H4 (cell line): ENCODE data around the gene SLC25A26. TPM values are rescaled to one million over a fixed set of nuclear protein-coding genes. Genes with fewer than 3 reads are reported as not detected.
"Not testable (repeated sequence)": the region's sequence is repeated elsewhere in the genome, so short reads cannot be mapped to it uniquely, and the experiment has no call there.

ENCODE experiments used
- DNase-seq: peaks from one replicate; pipeline ENCODE4 v3.0.0-alpha.2; 2015; ENCODE audit warnings: low spot score
- total RNA-seq: library from RNA; depleted of rRNA; stranded (reverse); fragments of >200 nt; shearing (Covaris generic); gene quantifications from 2 replicates; pipeline ENCODE4 v1.2.3, GENCODE V29; 2014

The SLC25A26 gene
- total RNA-seq, 1 experiment from 2014 or later: 24.4 TPM

GRCh38 chr3:66269411-66269810 is 48.6 kb downstream of the SLC25A26 start:
- DNase-seq: no peak

DNA sequence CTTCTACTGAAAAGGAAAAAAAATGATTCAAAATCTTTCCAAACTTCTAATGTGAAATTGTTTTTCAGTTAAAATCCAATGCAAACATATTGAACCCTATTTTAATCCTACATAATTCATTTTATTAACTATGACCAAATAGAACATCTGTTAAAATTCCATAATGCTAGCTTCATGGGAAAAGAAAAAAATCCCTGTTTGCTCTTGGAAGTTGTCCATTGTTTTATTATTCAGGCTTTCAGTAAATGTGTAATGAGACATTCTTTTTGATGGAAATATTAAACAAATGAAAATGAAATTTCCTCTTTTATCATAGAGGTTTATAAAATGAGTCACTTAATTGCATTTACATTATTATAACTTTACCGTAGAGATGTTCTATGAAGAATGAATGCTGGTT is 49.5 kb downstream of the SLC25A26 start:
- DNase-seq: no peak

GRCh38 chr3:66270701-66271100 is 49.9 kb downstream of the SLC25A26 start:
- DNase-seq: no peak

DNA sequence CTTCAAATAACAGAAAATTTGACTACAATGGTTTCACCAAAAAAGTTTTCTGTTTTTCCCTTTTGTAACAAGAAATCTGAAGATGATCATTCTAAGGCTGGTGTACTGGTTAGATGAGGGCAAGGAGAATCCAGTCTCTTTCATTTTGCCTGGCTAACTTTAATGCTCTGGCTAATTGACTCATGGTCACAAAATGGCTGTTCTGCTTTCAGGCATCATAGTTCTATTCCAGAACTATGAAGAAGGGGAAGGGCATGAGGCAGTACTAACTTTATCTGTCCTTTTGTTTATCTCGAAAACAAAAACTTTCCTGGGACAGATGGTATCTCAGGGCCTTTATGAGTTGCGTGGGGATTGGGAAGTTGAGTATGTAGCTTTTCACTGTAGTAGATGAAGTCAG is 50.4 kb downstream of the SLC25A26 start:
- no peak for DNase-seq

DNA sequence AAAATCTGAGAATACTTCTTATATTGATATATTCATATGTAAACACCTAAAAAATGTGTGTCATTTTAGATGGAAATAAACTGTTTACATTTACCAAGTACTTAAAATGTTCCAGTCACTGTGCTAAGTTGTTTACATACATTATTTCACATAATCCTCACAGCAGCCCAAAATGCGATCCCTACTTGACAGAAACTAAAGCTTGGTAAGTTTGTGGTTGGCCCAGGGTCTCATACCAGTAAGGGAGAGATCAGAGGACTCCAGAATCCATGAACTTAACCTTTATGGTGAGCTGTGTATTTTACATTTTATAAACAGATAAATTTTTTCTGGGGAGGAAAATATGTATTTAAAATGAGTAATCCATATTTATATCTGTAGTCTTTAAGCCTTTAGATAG is 51.2 kb downstream of the SLC25A26 start:
- no peak for DNase-seq

DNA sequence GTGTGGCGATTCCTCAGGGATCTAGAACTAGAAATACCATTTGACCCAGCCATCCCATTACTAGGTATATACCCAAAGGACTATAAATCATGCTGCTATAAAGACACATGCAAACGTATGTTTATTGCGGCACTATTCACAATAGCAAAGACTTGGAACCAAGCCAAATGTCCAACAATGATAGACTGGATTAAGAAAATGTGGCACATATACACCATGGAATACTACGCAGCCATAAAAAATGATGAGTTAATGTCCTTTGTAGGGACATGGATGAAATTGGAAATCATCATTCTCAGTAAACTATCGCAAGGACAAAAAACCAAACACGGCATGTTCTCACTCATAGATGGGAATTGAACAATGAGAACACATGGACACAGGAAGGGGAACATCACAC is 54.0 kb downstream of the SLC25A26 start:
- DNase-seq: not testable (repeated sequence)

DNA sequence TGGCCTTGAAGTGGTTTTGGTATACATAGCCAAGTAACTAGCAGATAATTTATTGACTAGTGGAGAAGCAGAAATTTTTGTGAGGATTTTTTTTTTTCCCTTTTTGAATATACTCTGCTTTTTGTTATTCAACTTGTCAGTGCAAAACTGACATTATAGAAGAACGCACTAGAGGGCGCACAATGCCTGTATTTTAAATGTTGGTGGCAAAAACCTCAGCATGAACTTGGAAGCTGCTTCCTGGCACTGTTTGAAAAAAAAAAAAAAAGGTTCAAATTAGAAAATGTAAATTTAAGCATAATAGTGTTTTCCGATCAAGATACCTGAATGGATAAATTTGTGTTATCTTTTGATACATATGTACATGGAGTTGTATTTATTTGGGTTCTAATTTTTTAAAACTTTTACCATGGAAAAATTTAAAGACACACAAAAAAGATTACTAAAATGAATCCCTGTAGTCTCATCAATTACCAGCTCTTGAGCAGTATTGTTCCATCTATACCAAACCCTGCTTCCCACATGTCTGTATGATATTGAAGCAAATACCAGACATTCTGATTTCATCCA is 56.0 kb downstream of the SLC25A26 start:
- peak; percentile 40 for DNase-seq

DNA sequence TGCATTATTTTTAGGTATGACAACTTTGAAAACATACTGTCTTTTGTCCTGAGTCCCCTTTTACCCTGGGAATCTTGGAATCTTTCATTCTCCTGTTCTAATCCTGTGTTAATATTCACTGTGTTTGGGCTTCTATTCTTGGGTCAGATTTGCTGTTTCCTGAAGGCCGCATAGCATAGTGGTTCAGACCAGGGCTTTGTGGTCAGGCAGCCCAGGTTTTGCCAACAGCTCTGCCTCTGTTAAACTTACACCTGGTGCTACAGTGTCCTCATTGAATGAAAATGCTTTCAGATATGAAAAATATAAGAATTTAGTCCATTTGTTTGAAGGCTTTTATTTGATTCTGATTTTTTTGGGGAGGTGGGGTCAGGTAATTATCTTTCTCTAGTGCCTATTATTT is 58.4 kb downstream of the SLC25A26 start:
- no peak for DNase-seq

GRCh38 chr3:66280304-66280703 is 59.5 kb downstream of the SLC25A26 start:
- DNase-seq: no peak

DNA sequence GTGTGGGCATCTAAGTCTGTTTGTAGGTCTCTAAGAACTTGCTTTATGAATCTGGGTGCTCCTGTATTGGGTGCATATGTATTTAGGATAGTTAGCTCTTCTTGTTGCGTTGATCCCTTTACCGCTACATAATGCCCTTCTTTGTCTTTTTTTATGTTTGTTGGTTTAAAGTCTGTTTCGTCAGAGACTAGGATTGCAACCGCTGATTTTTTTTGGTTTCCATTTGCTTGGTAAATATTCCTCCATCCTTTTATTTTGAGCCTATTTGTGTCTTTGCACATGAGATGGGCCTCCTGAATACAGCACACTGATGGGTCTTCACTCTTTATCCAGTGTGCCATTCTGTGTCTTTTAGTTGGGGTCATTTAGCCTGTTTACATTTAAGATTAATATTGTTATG is 71.1 kb downstream of the SLC25A26 start:
- not testable (repeated sequence) for DNase-seq

GRCh38 chr3:66297260-66297873 is 76.6 kb downstream of the SLC25A26 start:
- DNase-seq: no peak

GRCh38 chr3:66297900-66298299 is 77.1 kb downstream of the SLC25A26 start:
- DNase-seq: no peak

DNA sequence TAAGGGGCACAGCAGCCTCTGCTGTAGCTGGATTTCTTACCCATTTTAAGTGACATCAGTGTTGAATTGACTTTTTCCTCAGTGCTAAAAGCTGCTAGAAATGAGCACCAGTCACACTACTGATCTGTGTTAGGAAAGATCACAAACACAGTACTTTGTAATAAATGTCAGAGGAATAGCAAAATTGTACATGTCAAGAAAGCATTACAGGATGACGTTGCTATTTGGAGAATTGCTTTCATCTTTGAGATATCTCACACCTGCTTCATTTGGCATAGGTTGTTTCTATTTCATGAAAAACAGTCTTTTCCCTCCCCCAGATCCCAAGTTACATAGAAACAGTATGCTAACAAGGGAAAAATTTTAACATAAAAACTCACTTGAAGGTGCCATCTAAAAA is 77.8 kb downstream of the SLC25A26 start:
- DNase-seq: no peak

DNA sequence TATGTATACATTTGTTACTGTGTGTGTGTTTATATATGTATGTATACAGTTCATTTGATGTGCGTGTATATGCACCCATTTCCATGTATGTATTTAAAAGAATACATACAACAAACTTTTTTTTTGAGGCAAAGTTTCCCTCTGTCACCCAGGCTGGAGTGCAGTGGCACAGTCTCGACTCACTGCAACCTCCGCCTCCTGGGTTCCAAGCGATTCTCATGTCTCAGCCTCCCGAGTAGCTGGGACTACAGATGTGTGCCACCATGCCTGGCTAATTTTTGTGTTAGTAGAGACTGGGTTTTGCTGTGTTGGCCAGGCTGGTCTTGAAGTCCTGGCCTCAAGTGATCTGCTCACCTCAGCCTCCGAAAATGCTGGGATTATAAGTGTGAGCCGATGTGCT is 78.3 kb downstream of the SLC25A26 start:
- not testable (repeated sequence) for DNase-seq

GRCh38 chr3:66299891-66300290 is 79.1 kb downstream of the SLC25A26 start:
- DNase-seq: no peak

GRCh38 chr3:66302288-66302687 is 81.5 kb downstream of the SLC25A26 start:
- DNase-seq: no peak

- no peak for DNase-seq
Observed at GRCh38 chr3:66303491-66303901, 82.7 kb downstream of the SLC25A26 start.

DNA sequence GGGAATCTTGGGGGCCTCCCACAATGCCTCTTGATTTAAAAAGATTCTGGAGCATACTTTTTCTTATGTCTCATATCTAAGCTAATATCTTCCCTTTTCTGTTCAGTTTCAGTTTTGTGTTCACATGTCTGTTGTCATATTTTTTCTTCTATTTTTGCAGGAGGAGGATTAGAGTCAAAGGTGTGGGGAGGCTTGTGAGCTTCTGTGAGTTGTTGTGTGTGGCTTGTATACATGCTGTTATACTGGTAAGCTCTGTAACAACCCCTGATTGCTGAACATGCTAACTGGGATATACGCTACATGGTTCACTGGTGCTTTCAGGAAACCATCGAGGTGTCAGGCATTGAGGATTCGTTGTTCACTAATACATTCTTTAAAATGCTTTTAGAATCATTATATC is 83.5 kb downstream of the SLC25A26 start:
- DNase-seq: no peak

- DNase-seq: not testable (repeated sequence)
Observed at GRCh38 chr3:66306086-66306485, 85.3 kb downstream of the SLC25A26 start.

- DNase-seq: not testable (repeated sequence)
Observed at GRCh38 chr3:66306991-66307390, 86.2 kb downstream of the SLC25A26 start.

- no peak for DNase-seq
Observed at GRCh38 chr3:66312039-66312438, 91.2 kb downstream of the SLC25A26 start.

- DNase-seq: no peak
Observed at GRCh38 chr3:66314455-66314854, 93.7 kb downstream of the SLC25A26 start.

DNA sequence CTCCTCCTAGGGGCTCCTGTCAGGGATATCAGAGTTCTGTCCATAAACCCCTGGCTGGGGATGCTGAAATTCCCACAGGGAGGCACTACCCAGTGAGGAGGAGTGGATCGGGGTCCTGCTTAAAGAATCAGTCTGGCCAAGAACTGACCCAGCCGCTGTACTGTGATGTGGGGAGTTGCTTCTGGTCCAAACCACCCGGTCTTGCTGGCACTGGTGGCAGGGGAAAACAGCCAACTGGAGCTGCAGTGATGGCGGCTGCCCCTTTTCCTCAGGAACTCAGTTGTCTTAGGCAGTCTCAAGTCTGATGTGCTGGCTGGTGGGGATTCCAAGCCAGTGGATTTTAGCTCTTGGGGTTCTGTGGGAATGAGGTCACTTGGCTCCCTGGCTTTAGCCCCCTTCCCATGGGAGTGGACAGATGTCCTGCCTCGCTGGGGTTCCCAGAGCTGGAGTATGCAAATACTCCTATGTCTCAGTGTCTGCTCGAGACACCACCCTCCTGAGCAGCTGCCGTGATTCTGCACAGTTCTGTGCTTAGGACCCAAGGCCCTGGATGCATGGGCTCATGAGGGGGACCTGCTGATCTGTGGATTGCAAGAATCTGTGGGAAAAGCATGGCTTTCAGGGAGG is 97.1 kb downstream of the SLC25A26 start:
- DNase-seq: no peak
